ENCODE measurements around the gene MMP11. TPM values are rescaled to one million over a fixed set of nuclear protein-coding genes. Genes with fewer than 3 reads are reported as not detected.

The MMP11 gene
- total and polyA plus RNA-seq, 2 of the 4 experiments (the other 2 are of a cell fraction) = 2.2 to 6.0 TPM

- DNase-seq = peak; percentile 33
- H3K56ac ChIP-seq (ENCODE audit: extremely low read depth, insufficient read depth, low read length) = no peak overlapping the region
Measured at GRCh38 chr22:23774922-23775436, 2.3 kb downstream of the MMP11 start.

More at GRCh38 chr22:23774922-23775436, 2.3 kb downstream of the MMP11 start:
- Histone ChIP-seq H2AK9ac (replicated peaks; ENCODE audit: low read depth, low read length, poor library complexity) (peak overlapping the region; percentile 7), H3K79me1 (ENCODE audit: low read depth in 1 of 2, low read length in 2 of 2) (peaks cover 0 to 7% of the 10 kb centered on the region in 2 experiments; a peak in 1 of 4 replicates), H3K4me3 (ENCODE audit: insufficient read depth, low read depth, low read length) (no peak overlapping the region), H2BK5ac (ENCODE audit: low read depth, low read length, poor library complexity, severe bottlenecking) (no peak overlapping the region), H3K4me2 (ENCODE audit: low read depth, low read length) (no peak overlapping the region), H3K36me3 (ENCODE audit: control insufficient read depth, insufficient read depth, low read length) (no peaks in the 10 kb centered on the region), H3K4me1 (ENCODE audit: control insufficient read depth, insufficient read depth, low read length) (peaks cover 23% of the 10 kb centered on the region; the same call in 1 of the 2 replicates), H2AK5ac (ENCODE audit: low read depth, low read length) (peak overlapping the region; percentile 64; the same call in 1 of the 2 replicates), H4K91ac (ENCODE audit: insufficient read depth, low read depth, low read length) (no peak overlapping the region), H4K5ac (ENCODE audit: low read depth, low read length) (no peak overlapping the region), H2AFZ (replicated peaks; ENCODE audit: low read length, poor library complexity) (peak overlapping the region; percentile 16), H3K27me3 (ENCODE audit: control insufficient read depth, insufficient read depth, low read length) (no peaks in the 10 kb centered on the region), H2BK120ac (ENCODE audit: low read depth, low read length) (no peak overlapping the region), H3K9me3 (ENCODE audit: control insufficient read depth, insufficient read depth, low read length) (no peaks in the 10 kb centered on the region), H4K8ac (ENCODE audit: low read depth in 2 of 2, low read length in 2 of 2) (no peak overlapping the region), H3K9ac (ENCODE audit: low read depth, low read length) (no peak overlapping the region), H3K14ac (replicated peaks; ENCODE audit: low read depth, low read length) (no peak overlapping the region), H3K4ac (ENCODE audit: low read depth, low read length) (0 out of 2 replicates have a peak overlapping the region, but pooled peaks have one; percentile 33), H3K18ac (ENCODE audit: low read depth, low read length) (no peak overlapping the region), H2BK15ac (ENCODE audit: low read depth, low read length) (no peak overlapping the region), H3K9me1 (ENCODE audit: insufficient read depth, low read length) (peaks cover 12% of the 10 kb centered on the region), H3K23ac (ENCODE audit: low read depth, low read length) (no peak overlapping the region), H3K27ac (ENCODE audit: insufficient read depth, low read length) (no peak overlapping the region), H2BK20ac (ENCODE audit: low read depth, low read length) (no peak overlapping the region), H4K20me1 (ENCODE audit: insufficient read depth, low read length) (no peaks in the 10 kb centered on the region)
- CTCF ChIA-PET = interaction anchor here (1.0 to 1.4 kb wide), 2 partner anchors 9 to 15 kb away, joined by 3 to 4 read pairs; no protein-coding TSS in a partner anchor
- dilution Hi-C loops (cut with HindIII; ENCODE audit: low sequenced_read_pairs, unreplicated experiment) = no loop called here
- TF ChIP-seq CTCF (conservative IDR thresholded peaks at IDR 0.05; ENCODE audit: low read depth, low read length) (no peak), FOS (IDR thresholded peaks at IDR 0.05; ENCODE audit: low read depth, low read length) (no peak), CEBPB (IDR thresholded peaks at IDR 0.05; ENCODE audit: low read depth, low read length) (no peak), RAD21 (IDR thresholded peaks at IDR 0.05; ENCODE audit: low read length) (no peak), ELK1 (IDR thresholded peaks at IDR 0.05; ENCODE audit: borderline replicate concordance, low read depth, low read length) (no peak), USF2 (IDR thresholded peaks at IDR 0.05; ENCODE audit: low read depth, low read length) (no peak), NFE2L2 (IDR thresholded peaks at IDR 0.05; ENCODE audit: low read depth, low read length) (no peak), MXI1 (IDR thresholded peaks at IDR 0.05; ENCODE audit: borderline replicate concordance, low read depth, low read length) (no peak), RFX5 (IDR thresholded peaks at IDR 0.05; ENCODE audit: low read depth, low read length) (no peak), BHLHE40 (IDR thresholded peaks at IDR 0.05; ENCODE audit: low read depth, low read length) (no peak), MAZ (IDR thresholded peaks at IDR 0.05; ENCODE audit: borderline replicate concordance, low read depth, low read length) (no peak), CHD1 (IDR thresholded peaks at IDR 0.05; ENCODE audit: low read depth, low read length) (no peak), RCOR1 (IDR thresholded peaks at IDR 0.05; ENCODE audit: insufficient replicate concordance, low read length) (no peak)
- no TSS peak for BruUV-seq (replicated peaks)
- ATAC-seq (ENCODE audit: low read depth) = peak; percentile 28
- no CpG with 5 or more reads among the region's 2 CpGs for WGBS, 2 experiments (ENCODE audit: extremely low coverage in 2 of 2, insufficient read length in 1 of 2)
- intact Hi-C loops (cut with micrococcal nuclease) = loop anchor here (5.0 to 10.0 kb wide), 2 partner anchors 72 to 180 kb away; no protein-coding TSS in a partner anchor
- in situ Hi-C loops (cut with MboI; ENCODE audit: low sequenced_read_pairs) = no loop called here
- POLR2A ChIA-PET (ENCODE audit: unreplicated experiment) = no interaction called here

Measured in IMR-90 (cell line).